ENCODE data around the gene DEXI. TPM values are rescaled to one million over a fixed set of nuclear protein-coding genes. Genes with fewer than 3 reads are reported as not detected.

The DEXI gene
- total RNA-seq, 4 donors from 2014 or later = 56.8 to 71.5 (median 64.5) TPM

DNA sequence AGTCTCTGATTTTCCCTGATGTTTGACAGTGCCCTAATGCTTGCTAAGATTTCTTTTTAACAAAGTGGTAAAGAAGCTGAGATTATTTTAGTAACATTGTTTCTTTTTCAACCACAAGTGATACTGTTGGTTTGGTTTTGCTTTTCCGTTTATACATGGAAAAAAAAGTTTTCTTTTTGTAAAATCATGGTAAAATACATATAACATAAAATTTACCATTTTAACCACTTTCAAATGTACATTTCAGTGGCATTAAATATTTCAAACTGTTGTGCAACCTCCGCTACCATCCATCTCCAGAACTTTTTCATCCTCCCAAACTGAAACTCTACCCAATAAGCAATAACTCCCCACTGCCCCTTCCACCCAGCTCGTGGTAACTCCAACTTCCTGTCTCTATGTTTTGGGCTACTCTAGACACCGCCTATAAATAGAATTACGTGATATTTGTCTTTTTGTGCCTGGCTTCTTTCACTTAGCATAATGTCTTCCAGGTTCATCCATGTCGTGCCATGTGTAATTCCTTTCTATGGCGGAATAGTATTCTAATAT, 60.7 kb downstream of the DEXI start:
- ATAC-seq (ENCODE audit: low FRiP score) (no peak), DNase-seq (ENCODE audit: low spot score) (no peak)
- TF ChIP-seq, protein P1, sequence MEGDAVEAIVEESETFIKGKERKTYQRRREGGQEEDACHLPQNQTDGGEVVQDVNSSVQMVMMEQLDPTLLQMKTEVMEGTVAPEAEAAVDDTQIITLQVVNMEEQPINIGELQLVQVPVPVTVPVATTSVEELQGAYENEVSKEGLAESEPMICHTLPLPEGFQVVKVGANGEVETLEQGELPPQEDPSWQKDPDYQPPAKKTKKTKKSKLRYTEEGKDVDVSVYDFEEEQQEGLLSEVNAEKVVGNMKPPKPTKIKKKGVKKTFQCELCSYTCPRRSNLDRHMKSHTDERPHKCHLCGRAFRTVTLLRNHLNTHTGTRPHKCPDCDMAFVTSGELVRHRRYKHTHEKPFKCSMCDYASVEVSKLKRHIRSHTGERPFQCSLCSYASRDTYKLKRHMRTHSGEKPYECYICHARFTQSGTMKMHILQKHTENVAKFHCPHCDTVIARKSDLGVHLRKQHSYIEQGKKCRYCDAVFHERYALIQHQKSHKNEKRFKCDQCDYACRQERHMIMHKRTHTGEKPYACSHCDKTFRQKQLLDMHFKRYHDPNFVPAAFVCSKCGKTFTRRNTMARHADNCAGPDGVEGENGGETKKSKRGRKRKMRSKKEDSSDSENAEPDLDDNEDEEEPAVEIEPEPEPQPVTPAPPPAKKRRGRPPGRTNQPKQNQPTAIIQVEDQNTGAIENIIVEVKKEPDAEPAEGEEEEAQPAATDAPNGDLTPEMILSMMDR (IDR thresholded peaks at IDR 0.05) = no peak

DNA sequence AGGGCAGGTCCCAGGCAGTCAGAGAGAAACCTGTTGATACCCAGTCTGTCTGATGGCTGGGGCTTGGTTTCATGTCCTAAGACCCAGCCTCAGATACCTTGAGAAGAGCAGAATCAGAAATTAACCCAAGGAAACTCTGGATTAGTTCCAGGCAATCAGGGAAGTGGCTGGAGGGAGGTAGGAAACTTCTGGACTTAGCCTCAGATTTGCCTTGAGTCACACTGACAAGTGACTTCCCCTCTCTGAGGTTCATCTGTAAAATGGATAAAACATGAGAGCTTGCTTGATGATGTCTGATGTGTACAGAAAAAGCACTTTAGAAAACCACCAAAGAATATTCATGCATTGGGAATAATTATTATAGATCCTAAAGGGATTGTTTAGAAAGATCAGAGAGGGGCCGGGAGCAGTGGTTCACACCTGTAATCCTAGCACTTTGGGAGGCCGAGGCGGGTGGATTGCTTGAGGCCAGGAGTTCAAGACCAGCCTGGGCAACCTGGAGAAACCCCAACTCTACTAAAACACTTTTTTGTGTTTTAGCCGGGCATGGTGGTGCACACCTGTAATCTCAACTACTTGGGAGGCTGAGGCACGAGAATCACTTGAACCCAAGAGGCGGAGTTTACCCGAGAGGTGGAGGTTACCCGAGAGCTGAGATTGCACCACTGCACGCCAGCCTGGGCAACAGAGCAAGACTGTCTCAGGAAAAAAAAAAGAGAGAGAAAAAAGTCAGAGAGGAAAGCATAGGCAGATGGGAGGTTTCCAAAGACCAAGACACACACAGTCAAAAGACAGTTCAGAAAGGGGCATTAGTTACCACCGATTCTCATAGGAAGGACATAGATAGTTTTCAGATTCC, 61.4 kb downstream of the DEXI start:
- ATAC-seq (ENCODE audit: low FRiP score) (no peak), DNase-seq (ENCODE audit: low spot score) (no peak)
- TF ChIP-seq, protein P1 (IDR thresholded peaks at IDR 0.05) = no peak

DNA sequence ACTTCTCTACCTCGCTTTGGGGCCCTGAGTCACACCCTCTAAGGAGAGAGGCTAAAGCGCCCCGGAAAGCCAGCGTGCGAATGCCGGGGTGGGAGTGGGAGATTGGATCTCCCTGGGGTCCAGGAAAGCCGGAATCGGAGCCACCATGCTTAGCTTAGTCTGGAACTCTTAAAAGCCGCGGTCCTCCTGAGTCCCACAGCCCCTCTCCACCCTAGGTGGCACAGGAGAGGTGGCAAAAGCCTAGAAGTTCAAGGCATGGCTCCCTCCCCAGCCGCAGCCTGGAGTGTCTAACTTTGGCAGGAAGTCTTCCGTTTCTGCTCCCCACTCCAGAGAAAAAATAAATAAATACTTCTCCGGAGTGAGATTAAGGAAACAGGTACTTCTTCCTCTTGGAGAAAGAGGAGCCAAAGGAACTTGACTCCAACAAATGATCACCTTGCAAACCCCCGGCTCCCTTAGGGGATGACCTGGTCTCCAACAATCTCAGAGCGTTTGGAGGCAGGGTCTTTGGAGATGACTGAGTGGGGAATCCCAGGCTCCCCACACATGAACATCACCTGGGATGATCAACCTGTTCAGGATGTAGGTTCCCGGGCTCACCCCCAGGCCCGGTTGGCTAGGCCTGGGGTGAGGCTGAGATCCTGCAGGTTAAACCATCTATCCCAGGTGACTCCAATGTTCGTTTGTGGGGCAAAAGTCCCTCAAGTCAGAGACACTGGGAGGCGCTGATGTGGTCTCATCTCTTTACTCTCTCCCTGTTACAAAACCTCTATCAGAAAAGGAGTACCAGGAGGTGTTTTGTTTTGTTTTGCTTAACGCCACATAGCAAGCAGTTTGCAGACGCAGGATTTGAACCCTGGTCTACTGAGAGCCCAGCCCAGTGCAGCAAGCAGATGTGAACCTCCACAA, 62.3 kb downstream of the DEXI start:
- DNase-seq (ENCODE audit: low spot score) (no peak), ATAC-seq (ENCODE audit: low FRiP score) (peak; percentile 24)
- TF ChIP-seq, protein P1 (IDR thresholded peaks at IDR 0.05) = no peak

Other genes with a start within 250 kb of the DEXI start
- not detected for gene TEKT5, start 247.5 kb downstream of the DEXI start, total RNA-seq
- gene NUBP1, start 198.6 kb downstream of the DEXI start, total RNA-seq = 10 to 100 TPM; 22.0 to 31.7 (median 22.4) TPM
- gene TVP23A, start 123.7 kb downstream of the DEXI start, total RNA-seq = 1 to 10 TPM in 2 of 4 donors, under 1 TPM in 2; 0.25 to 1.5 (median 0.84) TPM
- gene CIITA, start 65.3 kb downstream of the DEXI start, total RNA-seq = 100 to 1,000 TPM in 1 of 4 donors, 10 to 100 TPM in 1, 1 to 10 TPM in 2; 3.2 to 101 (median 11.2) TPM
- gene CLEC16A, start 2.1 kb upstream of the DEXI start, total RNA-seq = 10 to 100 TPM; 24.0 to 36.9 (median 29.5) TPM

All from omental fat pad (tissue), 4 donors.